AG09309 (cell line): ENCODE results near the gene SND1.
"Not testable (repeated sequence)": the region's sequence is repeated elsewhere in the genome, so short reads cannot be mapped to it uniquely, and the experiment has no call there.

Experiments
- DNase-seq: peaks from one replicate; pipeline ENCODE4 v3.0.0-alpha.2; 2010; ENCODE audit warnings: low read depth
- H3K4me3 ChIP-seq: 2 replicates; pipeline ENCODE4 v1.5.1; 2011; ENCODE audit warnings: mild to moderate bottlenecking, low read depth, low read length, moderate library complexity; ENCODE audit not compliant: control insufficient read depth
- CTCF ChIP-seq: IDR thresholded peaks from 2 replicates; pipeline ENCODE4 v1.5.1; 2011; ENCODE audit warnings: mild to moderate bottlenecking, low read depth, low read length, inconsistent platforms; ENCODE audit not compliant: insufficient read depth, control insufficient read depth; ENCODE audit errors: missing control alignments

Gene SND1

GRCh38 chr7:127673902-127674301 is 21.9 kb downstream of the SND1 start:
- DNase-seq, result no peak
- H3K4me3 ChIP-seq, result no peak overlapping the region
- no peak for TF ChIP-seq CTCF

- no peak for TF ChIP-seq CTCF
- no peak for DNase-seq
- no peak overlapping the region for H3K4me3 ChIP-seq
Measured at GRCh38 chr7:127674361-127674760, 22.4 kb downstream of the SND1 start.

GRCh38 chr7:127674923-127675322 is 22.9 kb downstream of the SND1 start:
- not testable (repeated sequence) for DNase-seq, H3K4me3 ChIP-seq

GRCh38 chr7:127675721-127676120 is 23.7 kb downstream of the SND1 start:
- DNase-seq, result no peak
- no peak for TF ChIP-seq CTCF
- H3K4me3 ChIP-seq, result no peak overlapping the region

GRCh38 chr7:127677433-127678230 is 25.6 kb downstream of the SND1 start:
- no peak for TF ChIP-seq CTCF
- no peak for DNase-seq
- no peak overlapping the region for H3K4me3 ChIP-seq

- no peak for DNase-seq
- H3K4me3 ChIP-seq, result no peak overlapping the region
- no peak for TF ChIP-seq CTCF
Measured at GRCh38 chr7:127678337-127678736, 26.3 kb downstream of the SND1 start.

- TF ChIP-seq CTCF, result no peak
- no peak overlapping the region for H3K4me3 ChIP-seq
- no peak for DNase-seq
Measured at GRCh38 chr7:127678947-127679346, 27.0 kb downstream of the SND1 start.
